GM19438 (cell line): ENCODE results near the gene CHN2.

Source experiments
- ATAC-seq: cut with Tn5 transposase; IDR thresholded peaks from one replicate; pipeline ENCODE4 v1.9.1; 2021; ENCODE audit warnings: low read depth; ENCODE audit not compliant: unreplicated experiment

CHN2 gene

DNA sequence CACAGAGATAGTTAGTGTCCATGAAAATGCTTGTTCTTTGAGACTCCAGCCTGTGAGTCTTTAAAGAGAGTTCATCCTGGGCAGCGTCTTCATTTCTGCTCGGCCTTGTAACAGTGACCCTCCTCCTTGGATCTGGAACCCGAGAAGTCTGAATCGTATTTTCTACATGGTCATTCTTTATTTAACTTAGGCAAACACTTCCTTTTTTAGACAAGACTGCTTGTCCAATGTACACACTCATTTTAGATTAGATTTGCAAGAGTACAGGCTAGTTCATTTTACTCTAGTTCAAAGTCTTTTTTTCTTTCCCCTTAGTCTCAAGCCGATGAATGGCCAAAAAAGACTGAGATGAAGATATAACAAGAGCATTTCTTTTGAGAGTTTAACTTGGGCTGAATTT is 133.5 kb downstream of the CHN2 start:
- ATAC-seq = no peak

DNA sequence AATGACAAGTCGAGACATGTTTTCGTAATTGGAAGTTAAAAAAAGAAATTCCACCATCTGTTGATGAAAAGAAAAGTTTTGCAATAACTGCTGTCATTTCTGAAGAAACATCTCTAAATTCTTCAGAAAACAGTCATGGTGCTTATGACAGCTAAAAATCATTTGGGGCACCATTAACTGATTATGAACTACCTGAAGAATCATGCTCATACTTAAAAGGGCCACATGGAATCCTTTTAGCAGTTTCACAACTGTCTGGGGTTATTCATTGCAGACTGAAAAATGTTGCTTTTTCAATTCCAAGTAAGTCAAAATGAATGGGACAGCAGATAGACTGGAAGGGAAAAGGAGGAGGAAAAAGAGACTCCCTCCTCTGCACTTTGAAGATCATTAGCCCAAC is 134.2 kb downstream of the CHN2 start:
- ATAC-seq = no peak

- no peak for ATAC-seq
Observed at GRCh38 chr7:29329686-29330085, 135.1 kb downstream of the CHN2 start.

- no peak for ATAC-seq
Observed at GRCh38 chr7:29330136-29330535, 135.6 kb downstream of the CHN2 start.

DNA sequence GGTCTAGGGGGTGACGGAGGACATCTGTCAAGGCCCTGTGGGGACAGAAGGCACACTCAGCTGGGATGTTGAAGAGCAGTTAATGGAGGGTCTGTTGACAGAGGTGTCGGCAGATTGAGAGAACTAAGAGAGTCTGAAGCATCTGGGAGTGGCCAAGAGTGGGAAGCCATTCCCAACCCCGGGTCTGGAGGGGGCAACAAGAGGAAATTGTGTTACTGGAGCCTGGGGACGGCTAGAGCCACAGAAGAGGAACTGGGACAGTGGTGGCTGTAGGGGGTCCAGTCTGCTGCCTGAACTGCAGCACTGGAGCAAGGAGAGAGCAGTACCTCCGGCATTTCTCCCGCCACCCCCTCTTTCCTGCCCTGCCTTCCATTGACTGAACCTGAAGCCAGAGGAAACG is 136.6 kb downstream of the CHN2 start:
- no peak for ATAC-seq

DNA sequence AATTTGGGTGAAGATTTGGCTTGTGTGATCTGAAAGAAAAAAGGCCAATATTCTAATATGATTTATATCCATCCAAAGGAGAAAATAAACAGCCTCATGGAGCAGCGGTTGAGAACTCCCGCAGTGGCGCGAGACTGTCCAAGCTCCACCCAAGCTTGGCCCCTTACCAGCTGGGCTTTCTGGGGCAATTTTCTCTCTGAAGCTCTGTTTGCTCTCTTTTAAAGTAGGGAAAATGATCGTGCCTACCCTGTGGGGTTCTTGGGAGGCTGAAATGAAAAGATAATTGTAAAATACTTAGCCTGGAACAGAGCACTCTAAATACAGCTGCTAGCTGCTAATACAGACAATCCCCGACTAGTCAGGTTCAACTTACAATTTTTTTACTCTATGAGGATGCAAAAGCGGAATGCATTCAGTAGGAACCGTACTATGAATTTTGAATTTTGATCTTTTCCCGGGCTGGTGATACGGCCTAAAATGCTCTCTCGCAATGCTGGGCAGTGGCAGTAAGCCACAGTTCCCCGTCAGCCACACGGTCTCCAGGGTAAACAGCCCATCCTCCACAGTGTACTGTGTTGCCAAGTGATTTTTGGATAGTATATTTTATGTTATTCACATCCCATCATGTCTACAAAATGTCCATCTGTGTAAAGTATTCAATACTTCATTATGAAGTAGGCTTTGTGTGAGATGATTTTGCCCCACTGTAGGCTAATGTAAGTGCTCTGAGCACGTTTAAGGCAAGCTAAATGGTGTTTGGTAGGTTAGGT is 137.7 kb downstream of the CHN2 start:
- ATAC-seq = no peak

DNA sequence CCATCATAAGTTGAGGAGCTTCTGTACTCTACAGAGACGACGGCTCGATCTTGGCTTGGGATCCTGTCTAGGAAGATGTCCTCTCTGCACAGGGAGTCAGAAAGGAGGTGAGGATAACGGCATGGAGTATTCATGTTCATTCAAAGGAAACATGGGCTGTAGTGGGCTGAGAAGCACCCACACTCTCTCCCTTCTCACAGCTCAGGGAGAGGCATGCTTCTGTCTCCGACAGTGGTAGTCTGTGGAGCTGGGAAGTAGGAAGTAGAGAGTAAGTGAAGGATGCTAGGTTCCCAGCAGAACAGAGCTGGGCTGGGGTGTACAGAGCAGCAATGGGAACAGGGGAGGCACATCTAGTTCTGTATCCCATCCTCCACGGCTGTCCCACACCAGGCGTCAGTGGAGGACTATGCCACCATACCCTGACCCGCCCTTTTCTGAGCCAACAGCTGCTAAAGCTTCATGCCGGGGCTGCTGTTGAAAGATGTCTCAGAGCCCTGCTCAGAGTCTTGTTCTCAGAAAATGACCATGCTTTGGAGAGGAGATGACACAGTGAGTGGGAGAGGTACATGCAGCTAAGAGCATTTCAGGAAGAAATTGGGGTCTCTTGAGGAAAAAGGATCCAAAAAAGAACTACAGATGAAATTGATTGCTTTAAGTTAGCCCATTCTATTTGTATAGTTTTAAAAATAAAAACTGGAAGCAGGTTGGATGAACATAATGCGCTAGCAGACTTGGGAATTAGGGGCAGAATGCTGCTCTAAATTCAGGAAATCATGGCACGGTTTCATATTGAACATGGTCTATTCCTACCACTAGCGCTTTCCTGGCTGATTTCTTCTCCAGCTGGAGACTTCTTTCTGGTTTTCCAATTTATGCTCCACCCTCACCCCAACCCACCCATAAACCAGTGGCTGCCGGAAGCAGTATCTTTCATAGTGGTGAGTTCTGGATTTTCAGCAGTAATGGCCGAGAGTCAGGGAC is 138.6 kb downstream of the CHN2 start:
- no peak for ATAC-seq

- ATAC-seq = no peak
Observed at GRCh38 chr7:29335188-29336083, 140.9 kb downstream of the CHN2 start.

DNA sequence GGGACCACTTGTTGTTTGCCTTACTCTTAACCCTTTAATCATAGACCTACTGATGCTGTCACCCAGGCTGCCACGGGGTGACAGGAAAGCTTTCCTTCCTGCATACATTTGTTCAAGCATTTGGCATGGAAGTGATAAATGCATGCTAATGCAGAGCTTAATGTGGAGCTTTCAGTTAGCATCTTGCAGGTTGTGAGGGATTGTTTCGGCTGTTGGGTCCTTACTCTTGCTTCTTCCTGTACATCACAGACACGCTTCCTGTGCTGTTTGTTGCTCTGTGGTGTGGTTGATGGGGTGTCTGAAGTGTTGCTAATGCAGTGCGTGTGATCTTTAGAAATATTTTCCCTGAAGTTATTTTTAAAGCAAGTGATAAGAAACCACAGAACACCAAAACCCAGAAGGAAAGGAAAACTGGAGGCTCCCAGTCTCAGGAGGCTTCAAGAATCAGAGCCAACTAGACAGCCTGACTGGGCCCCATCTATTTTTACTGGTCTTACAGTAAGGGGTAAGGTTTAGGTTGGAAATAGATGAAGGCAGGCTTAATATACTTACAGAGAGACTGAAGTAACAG is 143.1 kb downstream of the CHN2 start:
- ATAC-seq = no peak

DNA sequence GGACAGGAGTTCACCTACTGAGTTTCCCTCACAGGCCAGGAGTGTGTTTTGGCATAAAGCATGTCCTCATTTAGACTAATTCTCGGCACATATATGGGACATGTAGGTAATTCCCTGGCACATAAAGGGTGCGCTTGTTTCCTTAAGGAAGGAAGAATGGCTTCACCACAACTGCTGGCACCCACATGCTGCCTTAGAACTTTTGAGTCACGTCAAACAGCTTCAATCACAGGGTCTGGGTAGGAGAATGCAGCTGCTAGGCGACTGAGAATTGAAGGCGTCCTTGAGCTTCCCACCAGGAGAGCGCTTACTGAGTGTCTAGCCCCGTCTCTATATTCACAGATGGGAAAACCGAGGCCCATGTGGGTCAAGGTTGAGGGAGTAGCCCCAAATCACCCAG is 146.1 kb downstream of the CHN2 start:
- ATAC-seq = no peak

DNA sequence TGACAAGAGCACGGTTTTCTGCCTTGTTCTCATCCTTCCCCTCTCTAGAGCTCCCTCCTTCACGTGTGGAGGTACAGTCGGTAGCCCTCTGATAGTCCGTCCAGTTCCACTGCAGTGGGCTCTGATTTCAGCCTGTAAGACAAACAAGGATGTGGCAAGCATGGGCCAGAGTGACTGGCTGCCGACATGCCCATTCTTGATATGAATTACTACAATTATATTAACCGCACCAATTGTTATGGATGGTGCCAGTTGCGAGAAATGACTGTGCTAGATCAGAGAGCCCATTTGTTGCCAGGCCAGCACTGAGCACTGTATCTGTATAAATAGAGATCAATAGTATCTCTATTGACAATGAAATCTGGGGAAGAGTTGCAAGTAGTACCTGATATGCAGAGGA is 146.6 kb downstream of the CHN2 start:
- ATAC-seq = no peak

GRCh38 chr7:29342761-29343160 is 148.2 kb downstream of the CHN2 start:
- ATAC-seq = no peak

- no peak for ATAC-seq
Observed at GRCh38 chr7:29343399-29343798, 148.8 kb downstream of the CHN2 start.

- no peak for ATAC-seq
Observed at GRCh38 chr7:29344334-29344978, 149.9 kb downstream of the CHN2 start.

DNA sequence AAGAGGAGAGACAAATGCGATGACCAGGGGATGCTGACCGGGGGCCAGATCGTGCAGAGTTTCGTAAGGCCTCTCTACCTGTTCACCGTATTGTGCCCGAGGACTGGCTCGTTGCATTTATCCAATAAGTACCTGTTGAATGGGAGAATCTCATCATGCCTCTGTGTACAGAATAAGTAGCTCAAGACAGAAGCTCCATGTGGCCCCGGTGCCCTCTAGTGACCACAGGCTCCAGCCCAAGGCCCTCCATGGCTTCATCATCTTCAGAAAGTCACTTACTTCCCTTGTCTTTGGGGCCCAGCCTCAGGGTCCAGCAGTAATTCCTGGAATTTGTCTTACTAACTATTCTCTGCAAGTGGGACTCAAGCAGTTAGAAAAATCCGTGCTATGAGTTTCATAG is 151.0 kb downstream of the CHN2 start:
- no peak for ATAC-seq

DNA sequence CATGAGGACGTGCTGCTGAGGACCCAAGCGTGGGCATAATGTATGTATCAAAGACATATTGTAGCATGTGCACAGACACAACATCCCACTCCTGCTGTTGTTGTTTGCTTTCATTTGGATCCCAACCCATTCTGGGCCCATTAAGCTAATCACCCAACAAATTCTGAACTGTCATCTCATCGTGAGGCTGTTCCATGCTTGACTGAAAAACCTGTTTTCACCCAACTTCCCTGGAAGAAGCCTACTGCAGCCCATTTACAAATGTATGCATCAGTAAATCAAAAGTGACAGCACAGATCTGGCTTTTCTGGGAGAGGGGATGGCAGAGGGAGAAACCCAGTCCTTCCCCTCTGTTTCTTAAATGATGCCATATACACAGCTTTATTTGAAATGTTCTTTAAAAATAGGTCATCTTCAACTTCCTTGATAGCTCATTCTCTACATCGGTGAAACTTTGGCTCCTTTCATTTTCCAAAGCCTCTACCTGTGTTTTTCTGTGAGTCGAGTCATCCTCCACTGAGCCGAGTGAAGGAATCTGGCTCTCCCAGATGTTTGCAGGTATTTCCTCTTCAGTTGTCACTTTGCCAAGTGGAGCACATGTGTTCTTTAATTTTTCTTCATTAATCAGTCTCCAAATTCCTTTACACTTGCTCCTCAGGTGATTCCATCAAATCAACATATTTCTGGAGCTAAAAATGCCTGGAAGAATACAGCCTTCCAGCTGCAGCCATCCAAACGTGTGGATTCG is 151.8 kb downstream of the CHN2 start:
- no peak for ATAC-seq

GRCh38 chr7:29349362-29349761 is 154.8 kb downstream of the CHN2 start:
- ATAC-seq = no peak

DNA sequence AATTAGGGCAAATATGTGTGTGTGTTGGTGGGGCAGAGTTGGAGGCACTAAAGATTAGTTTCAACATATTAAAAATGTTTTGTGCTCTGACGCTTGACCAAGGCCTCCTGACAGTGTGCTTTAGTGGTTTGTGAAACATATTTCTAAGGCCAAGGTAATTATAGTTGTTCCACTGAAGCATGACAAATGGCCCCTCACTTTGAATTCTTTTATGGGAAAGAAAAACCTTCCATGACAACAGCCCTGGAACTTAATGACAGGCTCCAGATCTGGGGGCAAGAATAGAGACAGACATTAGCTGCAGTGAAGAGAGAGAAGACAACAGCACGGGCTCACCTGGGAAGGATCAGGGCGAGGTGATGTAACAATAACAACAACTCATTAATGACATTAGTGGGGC is 155.8 kb downstream of the CHN2 start:
- ATAC-seq = no peak

GRCh38 chr7:29352041-29352440 is 157.5 kb downstream of the CHN2 start:
- no peak for ATAC-seq
